Uterus (tissue), 2 donors: Measurements from ENCODE around the gene AVPI1.

Source experiments
- POLR2A ChIP-seq, 2 donors: fragments of 450-650 bp; IDR thresholded peaks; one replicate each; pipeline ENCODE4 v1.6.1; 2016; ENCODE audit warnings: antibody characterized with exemption in 2 of 2, mild to moderate bottlenecking in 1 of 2, moderate library complexity in 1 of 2
- TF ChIP-seq, protein P1 (sequence below), 4 experiments: fragments of 200-600 bp in 2 of 4; fragments of 450-650 bp in 2 of 4; sonication (generic) in 2 of 4; IDR thresholded peaks; one replicate each; pipeline ENCODE4 v1.5.1; 2016 to 2019; ENCODE audit warnings: antibody characterized with exemption in 4 of 4, mild to moderate bottlenecking in 2 of 4, moderate library complexity in 1 of 4

DNA sequence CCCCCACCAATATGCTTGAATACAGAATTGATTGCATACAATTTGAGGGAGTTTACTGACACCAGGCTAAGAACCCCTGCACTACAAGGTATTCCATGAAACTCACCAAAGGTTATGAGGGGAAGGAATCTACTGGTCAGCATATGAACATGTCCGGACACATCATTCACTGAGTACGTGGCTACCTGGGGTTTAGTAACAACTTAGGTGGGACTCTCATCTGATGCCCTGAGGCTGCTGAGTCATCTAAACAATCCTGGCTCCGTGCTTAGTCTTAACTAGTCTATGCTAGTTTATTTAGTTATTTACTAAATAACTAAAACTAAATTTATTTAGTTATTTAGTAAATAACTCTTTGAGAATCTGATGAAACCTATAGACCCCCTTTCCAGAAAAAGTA lies 35.3 kb downstream of the AVPI1 start:
- TF ChIP-seq, protein P1, sequence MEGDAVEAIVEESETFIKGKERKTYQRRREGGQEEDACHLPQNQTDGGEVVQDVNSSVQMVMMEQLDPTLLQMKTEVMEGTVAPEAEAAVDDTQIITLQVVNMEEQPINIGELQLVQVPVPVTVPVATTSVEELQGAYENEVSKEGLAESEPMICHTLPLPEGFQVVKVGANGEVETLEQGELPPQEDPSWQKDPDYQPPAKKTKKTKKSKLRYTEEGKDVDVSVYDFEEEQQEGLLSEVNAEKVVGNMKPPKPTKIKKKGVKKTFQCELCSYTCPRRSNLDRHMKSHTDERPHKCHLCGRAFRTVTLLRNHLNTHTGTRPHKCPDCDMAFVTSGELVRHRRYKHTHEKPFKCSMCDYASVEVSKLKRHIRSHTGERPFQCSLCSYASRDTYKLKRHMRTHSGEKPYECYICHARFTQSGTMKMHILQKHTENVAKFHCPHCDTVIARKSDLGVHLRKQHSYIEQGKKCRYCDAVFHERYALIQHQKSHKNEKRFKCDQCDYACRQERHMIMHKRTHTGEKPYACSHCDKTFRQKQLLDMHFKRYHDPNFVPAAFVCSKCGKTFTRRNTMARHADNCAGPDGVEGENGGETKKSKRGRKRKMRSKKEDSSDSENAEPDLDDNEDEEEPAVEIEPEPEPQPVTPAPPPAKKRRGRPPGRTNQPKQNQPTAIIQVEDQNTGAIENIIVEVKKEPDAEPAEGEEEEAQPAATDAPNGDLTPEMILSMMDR (IDR thresholded peaks at IDR 0.05), result no peak
- TF ChIP-seq POLR2A (IDR thresholded peaks at IDR 0.05), result no peak
